ENCODE results near the gene EVC2.

DNA sequence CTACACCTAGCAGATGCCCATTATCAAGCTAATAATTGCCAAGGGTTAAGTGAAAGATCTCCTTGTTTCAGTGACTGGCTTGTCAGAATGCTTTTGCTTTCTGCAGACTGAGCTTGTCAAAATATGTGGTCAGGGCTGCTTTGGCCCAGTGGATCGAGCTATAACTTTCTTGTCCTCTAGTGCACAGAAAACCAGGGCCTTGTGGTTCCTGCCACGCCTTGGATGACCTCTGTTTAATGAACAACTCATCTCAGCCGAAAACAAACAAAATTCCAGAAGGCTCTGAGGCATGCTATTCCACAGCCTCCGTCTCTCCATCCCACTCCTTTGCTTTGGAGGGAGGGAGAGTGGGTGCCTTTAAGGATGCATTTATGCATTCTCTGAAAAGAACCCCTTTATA, 14.0 kb upstream of the EVC2 start:
- TF ChIP-seq, protein P1, sequence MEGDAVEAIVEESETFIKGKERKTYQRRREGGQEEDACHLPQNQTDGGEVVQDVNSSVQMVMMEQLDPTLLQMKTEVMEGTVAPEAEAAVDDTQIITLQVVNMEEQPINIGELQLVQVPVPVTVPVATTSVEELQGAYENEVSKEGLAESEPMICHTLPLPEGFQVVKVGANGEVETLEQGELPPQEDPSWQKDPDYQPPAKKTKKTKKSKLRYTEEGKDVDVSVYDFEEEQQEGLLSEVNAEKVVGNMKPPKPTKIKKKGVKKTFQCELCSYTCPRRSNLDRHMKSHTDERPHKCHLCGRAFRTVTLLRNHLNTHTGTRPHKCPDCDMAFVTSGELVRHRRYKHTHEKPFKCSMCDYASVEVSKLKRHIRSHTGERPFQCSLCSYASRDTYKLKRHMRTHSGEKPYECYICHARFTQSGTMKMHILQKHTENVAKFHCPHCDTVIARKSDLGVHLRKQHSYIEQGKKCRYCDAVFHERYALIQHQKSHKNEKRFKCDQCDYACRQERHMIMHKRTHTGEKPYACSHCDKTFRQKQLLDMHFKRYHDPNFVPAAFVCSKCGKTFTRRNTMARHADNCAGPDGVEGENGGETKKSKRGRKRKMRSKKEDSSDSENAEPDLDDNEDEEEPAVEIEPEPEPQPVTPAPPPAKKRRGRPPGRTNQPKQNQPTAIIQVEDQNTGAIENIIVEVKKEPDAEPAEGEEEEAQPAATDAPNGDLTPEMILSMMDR (IDR thresholded peaks at IDR 0.05), result no peak
- no peak for TF ChIP-seq EP300 (IDR thresholded peaks at IDR 0.05)
- TF ChIP-seq POLR2A (IDR thresholded peaks at IDR 0.05), result no peak

Data from sigmoid colon (tissue), 4 donors.